Measurements from ENCODE around the gene SMU1.

Gene SMU1

GRCh38 chr9:33113799-33114547 lies 37.5 kb upstream of the SMU1 start:
- TF ChIP-seq SIN3A (IDR thresholded peaks at IDR 0.05; ENCODE audit: borderline replicate concordance, insufficient read depth, low read length) (no peak), POLR2AphosphoS5 (IDR thresholded peaks at IDR 0.05; ENCODE audit: low read depth, low read length) (no peak), REST (IDR thresholded peaks at IDR 0.05; ENCODE audit: insufficient read depth in 1 of 2, low read depth in 2 of 2, low read length in 2 of 2) (no peak), TAF1 (IDR thresholded peaks at IDR 0.05; ENCODE audit: borderline replicate concordance, insufficient read depth, low read length) (no peak), FOXP2 (optimal IDR thresholded peaks at IDR 0.05; ENCODE audit: borderline replicate concordance, extremely low read depth, extremely low read length, insufficient read depth) (no peak)

GRCh38 chr9:33112094-33112493 lies 35.6 kb upstream of the SMU1 start:
- TF ChIP-seq REST (IDR thresholded peaks at IDR 0.05; ENCODE audit: insufficient read depth in 1 of 2, low read depth in 2 of 2, low read length in 2 of 2) (no peak), SIN3A (IDR thresholded peaks at IDR 0.05; ENCODE audit: borderline replicate concordance, insufficient read depth, low read length) (no peak), FOXP2 (optimal IDR thresholded peaks at IDR 0.05; ENCODE audit: borderline replicate concordance, extremely low read depth, extremely low read length, insufficient read depth) (no peak), POLR2AphosphoS5 (IDR thresholded peaks at IDR 0.05; ENCODE audit: low read depth, low read length) (no peak), TAF1 (IDR thresholded peaks at IDR 0.05; ENCODE audit: borderline replicate concordance, insufficient read depth, low read length) (no peak)

- TF ChIP-seq TAF1 (IDR thresholded peaks at IDR 0.05; ENCODE audit: borderline replicate concordance, insufficient read depth, low read length), result no peak
- TF ChIP-seq SIN3A (IDR thresholded peaks at IDR 0.05; ENCODE audit: borderline replicate concordance, insufficient read depth, low read length), result no peak
- TF ChIP-seq FOXP2 (optimal IDR thresholded peaks at IDR 0.05; ENCODE audit: borderline replicate concordance, extremely low read depth, extremely low read length, insufficient read depth), result no peak
- no peak for TF ChIP-seq REST (IDR thresholded peaks at IDR 0.05; ENCODE audit: insufficient read depth in 1 of 2, low read depth in 2 of 2, low read length in 2 of 2)
- no peak for TF ChIP-seq POLR2AphosphoS5 (IDR thresholded peaks at IDR 0.05; ENCODE audit: low read depth, low read length)
These were observed 35.2 kb upstream of the SMU1 start for GRCh38 chr9:33111631-33112030.

- TF ChIP-seq FOXP2 (optimal IDR thresholded peaks at IDR 0.05; ENCODE audit: borderline replicate concordance, extremely low read depth, extremely low read length, insufficient read depth) (no peak), POLR2AphosphoS5 (IDR thresholded peaks at IDR 0.05; ENCODE audit: low read depth, low read length) (no peak), REST (IDR thresholded peaks at IDR 0.05; ENCODE audit: insufficient read depth in 1 of 2, low read depth in 2 of 2, low read length in 2 of 2) (no peak), TAF1 (IDR thresholded peaks at IDR 0.05; ENCODE audit: borderline replicate concordance, insufficient read depth, low read length) (no peak), SIN3A (IDR thresholded peaks at IDR 0.05; ENCODE audit: borderline replicate concordance, insufficient read depth, low read length) (no peak)
These were observed 34.2 kb upstream of the SMU1 start for GRCh38 chr9:33110686-33111085.

Measured in PFSK-1 (cell line).